ENCODE results near the gene REPS2.

Gene REPS2

GRCh38 chrX:17081968-17082367 lies 135.5 kb downstream of the REPS2 start:
- DNase-seq (ENCODE audit: low read depth in 3 of 3) = no peak

- no peak for DNase-seq (ENCODE audit: low read depth in 3 of 3)
Measured at GRCh38 chrX:17082831-17083230, 136.4 kb downstream of the REPS2 start.

GRCh38 chrX:17086317-17086716 lies 139.9 kb downstream of the REPS2 start:
- no peak for DNase-seq (ENCODE audit: low read depth in 3 of 3)

GRCh38 chrX:17095161-17095560 lies 148.7 kb downstream of the REPS2 start:
- no peak for DNase-seq (ENCODE audit: low read depth in 3 of 3)

- DNase-seq (ENCODE audit: low read depth in 3 of 3) = no peak
Measured at GRCh38 chrX:17098516-17099247, 152.2 kb downstream of the REPS2 start.

- no peak for DNase-seq (ENCODE audit: low read depth in 3 of 3)
Measured at GRCh38 chrX:17104433-17104832, 158.0 kb downstream of the REPS2 start.

- no peak for DNase-seq (ENCODE audit: low read depth in 3 of 3)
Measured at GRCh38 chrX:17120816-17121215, 174.4 kb downstream of the REPS2 start.

GRCh38 chrX:17154001-17154400 lies 207.5 kb downstream of the REPS2 start:
- DNase-seq (ENCODE audit: low read depth in 3 of 3) = no peak

- DNase-seq (ENCODE audit: low read depth in 3 of 3) = no peak
Measured at GRCh38 chrX:17160975-17161374, 214.5 kb downstream of the REPS2 start.

- DNase-seq (ENCODE audit: low read depth in 3 of 3) = no peak
Measured at GRCh38 chrX:17161991-17162390, 215.5 kb downstream of the REPS2 start.

- no peak for DNase-seq (ENCODE audit: low read depth in 3 of 3)
Measured at GRCh38 chrX:17164079-17164478, 217.6 kb downstream of the REPS2 start.

- DNase-seq (ENCODE audit: low read depth in 3 of 3) = no peak
Measured at GRCh38 chrX:17164941-17165340, 218.5 kb downstream of the REPS2 start.

- no peak for DNase-seq (ENCODE audit: low read depth in 3 of 3)
Measured at GRCh38 chrX:17167915-17168314, 221.5 kb downstream of the REPS2 start.

GRCh38 chrX:17170973-17171372 lies 224.5 kb downstream of the REPS2 start:
- DNase-seq (ENCODE audit: low read depth in 3 of 3) = no peak

GRCh38 chrX:17174671-17175070 lies 228.2 kb downstream of the REPS2 start:
- DNase-seq (ENCODE audit: low read depth in 3 of 3) = no peak

GRCh38 chrX:17182317-17182716 lies 235.9 kb downstream of the REPS2 start:
- no peak for DNase-seq (ENCODE audit: low read depth in 3 of 3)

GRCh38 chrX:17183566-17183965 lies 237.1 kb downstream of the REPS2 start:
- DNase-seq (ENCODE audit: low read depth in 3 of 3) = no peak

- DNase-seq (ENCODE audit: low read depth in 3 of 3) = no peak
Measured at GRCh38 chrX:17185431-17185830, 239.0 kb downstream of the REPS2 start.

GRCh38 chrX:17187136-17187756 lies 240.8 kb downstream of the REPS2 start:
- DNase-seq (ENCODE audit: low read depth in 3 of 3) = no peak

- no peak for DNase-seq (ENCODE audit: low read depth in 3 of 3)
Measured at GRCh38 chrX:17192106-17192505, 245.6 kb downstream of the REPS2 start.

Data from stimulated activated CD4-positive, alpha-beta T cell treated with anti-CD3 and anti-CD28 coated beads, TNF-alpha, amount 100 ng/mL, for 24 hours (primary cell).